Measurements from ENCODE around the gene PRPH.
"Not testable (repeated sequence)": the region's sequence is repeated elsewhere in the genome, so short reads cannot be mapped to it uniquely, and the experiment has no call there.

The PRPH gene

DNA sequence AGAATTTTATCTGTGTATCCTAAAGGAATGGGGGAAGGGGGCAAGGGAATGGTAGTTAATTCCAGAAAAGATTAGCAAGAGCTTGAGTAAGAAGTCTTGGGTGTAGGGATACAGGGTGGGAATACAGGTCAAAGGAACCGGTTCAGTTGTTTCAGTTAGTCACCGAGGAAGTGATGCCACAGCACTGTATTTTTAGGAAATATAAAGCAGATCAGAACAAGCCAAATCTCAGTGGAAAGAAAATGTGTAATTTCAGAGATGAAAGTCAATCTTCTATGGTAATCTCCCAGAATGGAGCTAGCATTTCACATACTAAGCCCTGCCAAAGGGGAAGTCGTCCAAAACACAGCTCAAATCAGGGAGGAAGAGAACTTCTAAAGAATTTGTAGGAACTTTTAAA lies 34.8 kb upstream of the PRPH start:
- no peak overlapping the region for H3K9ac ChIP-seq (ENCODE audit: insufficient read length, low read depth)
- H3K36me3 ChIP-seq (ENCODE audit: insufficient read depth, insufficient read length, low read length) = peaks cover 1% of the 10 kb centered on the region
- H3K9me3 ChIP-seq (ENCODE audit: insufficient read depth, low read length) = no peaks in the 10 kb centered on the region
- TF ChIP-seq SUZ12 (IDR thresholded peaks at IDR 0.05; ENCODE audit: extremely low read depth, insufficient read depth, insufficient read length) = no peak
- no peak for DNase-seq (ENCODE audit: low read depth, low spot score)
- no peak overlapping the region for H3K4me3 ChIP-seq (ENCODE audit: insufficient read length, low read depth)
- H3K27me3 ChIP-seq (ENCODE audit: insufficient read depth, insufficient read length) = no peaks in the 10 kb centered on the region
- no peaks in the 10 kb centered on the region for H3K4me1 ChIP-seq (ENCODE audit: insufficient read depth, insufficient read length)

DNA sequence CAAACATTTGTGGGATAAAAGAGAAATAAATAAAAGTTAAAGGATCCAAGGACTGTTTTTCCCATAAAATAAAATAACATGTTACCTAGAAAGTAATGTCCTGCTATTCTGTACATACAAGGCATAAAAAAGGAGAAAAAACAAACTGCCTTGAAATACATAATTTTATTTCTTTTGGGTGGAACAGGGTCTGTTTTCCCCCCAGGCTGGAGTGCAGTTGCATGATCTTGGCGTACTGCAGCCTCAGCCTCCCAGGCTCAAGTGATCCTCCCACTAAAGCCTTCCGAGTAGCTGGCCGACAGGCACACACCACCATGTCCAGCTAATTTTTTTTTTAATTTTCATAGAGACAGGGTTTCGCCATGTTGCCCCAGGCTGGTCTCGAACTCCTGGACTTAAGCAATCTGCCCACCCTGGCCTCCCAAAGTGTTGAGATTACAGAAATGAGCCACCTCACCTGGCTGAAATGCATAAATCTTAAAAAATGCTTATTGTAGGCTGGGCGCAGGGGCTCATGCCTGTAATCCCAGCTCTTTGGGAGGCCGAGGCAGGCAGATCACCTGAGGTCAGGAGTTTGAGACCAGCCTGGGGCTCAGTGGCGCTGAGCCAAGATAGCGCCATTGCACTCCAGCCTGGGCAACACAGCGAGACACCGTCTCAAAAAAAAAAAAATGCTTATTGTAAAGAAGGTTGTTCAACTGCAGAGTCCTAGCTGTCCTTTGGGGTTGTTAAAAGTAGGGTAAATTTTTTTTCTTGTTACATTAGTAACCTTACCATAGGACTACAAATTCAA lies 34.2 kb upstream of the PRPH start:
- H3K4me1 ChIP-seq (ENCODE audit: insufficient read depth, insufficient read length) = no peaks in the 10 kb centered on the region

DNA sequence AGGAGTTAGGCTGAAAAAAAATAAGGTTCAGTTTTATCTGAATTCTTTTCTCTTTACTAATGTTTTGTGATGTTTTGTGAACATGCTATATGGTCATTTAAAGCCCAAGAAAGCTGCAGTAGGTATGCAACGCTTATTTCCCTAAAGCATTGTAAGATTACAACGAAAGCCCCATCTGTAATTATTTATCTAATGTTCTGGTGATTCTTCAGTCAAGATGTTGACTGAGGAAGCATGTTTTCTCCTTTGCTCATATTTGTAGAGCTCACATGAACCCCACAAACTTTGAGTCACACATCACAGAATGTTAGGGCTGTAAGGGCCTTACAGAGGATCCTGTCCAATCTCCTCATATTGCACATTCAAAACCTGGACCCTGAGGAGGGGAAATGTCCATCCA lies 33.2 kb upstream of the PRPH start:
- Histone ChIP-seq H3K36me3 (ENCODE audit: insufficient read depth, insufficient read length, low read length) (peaks cover 16% of the 10 kb centered on the region), H3K4me1 (ENCODE audit: insufficient read depth, insufficient read length) (no peaks in the 10 kb centered on the region), H3K9me3 (ENCODE audit: insufficient read depth, low read length) (no peaks in the 10 kb centered on the region), H3K27me3 (ENCODE audit: insufficient read depth, insufficient read length) (no peaks in the 10 kb centered on the region), H3K4me3 (ENCODE audit: insufficient read length, low read depth) (no peak overlapping the region), H3K9ac (ENCODE audit: insufficient read length, low read depth) (no peak overlapping the region)
- no peak for DNase-seq (ENCODE audit: low read depth, low spot score)
- no peak for TF ChIP-seq SUZ12 (IDR thresholded peaks at IDR 0.05; ENCODE audit: extremely low read depth, insufficient read depth, insufficient read length)
- no peak for TF ChIP-seq YY1 (IDR thresholded peaks at IDR 0.05; ENCODE audit: insufficient read depth, insufficient read length)
- TF ChIP-seq ZNF274 (IDR thresholded peaks at IDR 0.05; ENCODE audit: low read depth, low read length) = no peak

More for the DNA sequence above, 34.2 kb upstream of the PRPH start:
- no peak for DNase-seq (ENCODE audit: low read depth, low spot score)
- H3K36me3 ChIP-seq (ENCODE audit: insufficient read depth, insufficient read length, low read length) = peaks cover 7% of the 10 kb centered on the region
- no peak for TF ChIP-seq SUZ12 (IDR thresholded peaks at IDR 0.05; ENCODE audit: extremely low read depth, insufficient read depth, insufficient read length)
- TF ChIP-seq YY1 (IDR thresholded peaks at IDR 0.05; ENCODE audit: insufficient read depth, insufficient read length) = no peak
- no peak for TF ChIP-seq ZNF274 (IDR thresholded peaks at IDR 0.05; ENCODE audit: low read depth, low read length)
- H3K9ac ChIP-seq (ENCODE audit: insufficient read length, low read depth) = no peak overlapping the region
- no peak overlapping the region for H3K4me3 ChIP-seq (ENCODE audit: insufficient read length, low read depth)
- H3K9me3 ChIP-seq (ENCODE audit: insufficient read depth, low read length) = no peaks in the 10 kb centered on the region
- no peaks in the 10 kb centered on the region for H3K27me3 ChIP-seq (ENCODE audit: insufficient read depth, insufficient read length)

DNA sequence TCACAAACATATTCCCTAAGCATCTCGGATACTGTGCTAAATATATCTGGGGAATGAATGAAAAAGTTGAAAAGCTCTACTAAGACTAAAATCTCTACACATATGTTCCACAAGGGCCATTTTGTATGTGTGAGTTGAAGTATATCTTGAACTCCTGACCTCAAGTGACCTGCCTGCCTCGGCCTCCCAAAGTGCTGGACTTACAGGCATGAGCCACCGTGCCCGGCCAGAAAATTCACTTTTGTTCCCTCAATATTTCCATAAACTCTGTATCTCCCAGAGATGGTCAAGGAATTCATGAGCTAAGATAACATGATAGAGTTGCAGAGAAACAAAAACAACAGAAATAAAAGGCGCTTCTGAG lies 31.6 kb upstream of the PRPH start:
- Histone ChIP-seq H3K4me1 (ENCODE audit: insufficient read depth, insufficient read length) (no peaks in the 10 kb centered on the region), H3K36me3 (ENCODE audit: insufficient read depth, insufficient read length, low read length) (peaks cover 30% of the 10 kb centered on the region), H3K27me3 (ENCODE audit: insufficient read depth, insufficient read length) (no peaks in the 10 kb centered on the region), H3K4me3 (ENCODE audit: insufficient read length, low read depth) (peak overlapping the region; percentile 16), H3K9ac (ENCODE audit: insufficient read length, low read depth) (peak overlapping the region; percentile 59), H3K9me3 (ENCODE audit: insufficient read depth, low read length) (no peaks in the 10 kb centered on the region)
- no peak for TF ChIP-seq ZNF274 (IDR thresholded peaks at IDR 0.05; ENCODE audit: low read depth, low read length)
- DNase-seq (ENCODE audit: low read depth, low spot score) = no peak

DNA sequence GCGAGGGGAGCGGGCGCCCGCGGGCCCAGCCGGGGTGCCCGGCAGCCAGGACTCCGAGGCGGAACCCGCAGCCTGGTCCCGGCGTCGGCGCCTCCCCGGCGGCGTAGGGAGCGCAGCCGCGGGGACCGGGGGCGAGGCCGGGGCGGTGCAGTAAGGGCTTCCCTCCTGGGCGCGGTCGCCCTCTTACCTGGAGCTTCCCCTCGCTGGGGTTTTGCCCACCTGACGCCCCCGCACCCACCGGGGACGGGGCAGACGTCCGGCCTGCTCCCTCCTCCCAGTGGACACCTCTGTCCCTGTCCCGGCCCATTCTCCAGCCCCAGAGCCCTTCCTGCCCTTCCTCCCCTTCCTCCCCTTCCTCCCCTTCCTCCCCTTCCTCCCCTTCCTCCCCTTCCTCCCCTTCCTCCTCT lies 30.5 kb upstream of the PRPH start:
- DNase-seq (ENCODE audit: low read depth, low spot score) = no peak
- H3K4me1 ChIP-seq (ENCODE audit: insufficient read depth, insufficient read length) = no peaks in the 10 kb centered on the region
- no peaks in the 10 kb centered on the region for H3K9me3 ChIP-seq (ENCODE audit: insufficient read depth, low read length)
- H3K36me3 ChIP-seq (ENCODE audit: insufficient read depth, insufficient read length, low read length) = peaks cover 41% of the 10 kb centered on the region
- peak overlapping the region; percentile 79 for H3K4me3 ChIP-seq (ENCODE audit: insufficient read length, low read depth)
- H3K27me3 ChIP-seq (ENCODE audit: insufficient read depth, insufficient read length) = no peaks in the 10 kb centered on the region
- TF ChIP-seq ZNF274 (IDR thresholded peaks at IDR 0.05; ENCODE audit: low read depth, low read length) = no peak
- TF ChIP-seq SUZ12 (IDR thresholded peaks at IDR 0.05; ENCODE audit: extremely low read depth, insufficient read depth, insufficient read length) = no peak
- TF ChIP-seq YY1 (IDR thresholded peaks at IDR 0.05; ENCODE audit: insufficient read depth, insufficient read length) = no peak
- H3K9ac ChIP-seq (ENCODE audit: insufficient read length, low read depth) = peak overlapping the region; percentile 94

DNA sequence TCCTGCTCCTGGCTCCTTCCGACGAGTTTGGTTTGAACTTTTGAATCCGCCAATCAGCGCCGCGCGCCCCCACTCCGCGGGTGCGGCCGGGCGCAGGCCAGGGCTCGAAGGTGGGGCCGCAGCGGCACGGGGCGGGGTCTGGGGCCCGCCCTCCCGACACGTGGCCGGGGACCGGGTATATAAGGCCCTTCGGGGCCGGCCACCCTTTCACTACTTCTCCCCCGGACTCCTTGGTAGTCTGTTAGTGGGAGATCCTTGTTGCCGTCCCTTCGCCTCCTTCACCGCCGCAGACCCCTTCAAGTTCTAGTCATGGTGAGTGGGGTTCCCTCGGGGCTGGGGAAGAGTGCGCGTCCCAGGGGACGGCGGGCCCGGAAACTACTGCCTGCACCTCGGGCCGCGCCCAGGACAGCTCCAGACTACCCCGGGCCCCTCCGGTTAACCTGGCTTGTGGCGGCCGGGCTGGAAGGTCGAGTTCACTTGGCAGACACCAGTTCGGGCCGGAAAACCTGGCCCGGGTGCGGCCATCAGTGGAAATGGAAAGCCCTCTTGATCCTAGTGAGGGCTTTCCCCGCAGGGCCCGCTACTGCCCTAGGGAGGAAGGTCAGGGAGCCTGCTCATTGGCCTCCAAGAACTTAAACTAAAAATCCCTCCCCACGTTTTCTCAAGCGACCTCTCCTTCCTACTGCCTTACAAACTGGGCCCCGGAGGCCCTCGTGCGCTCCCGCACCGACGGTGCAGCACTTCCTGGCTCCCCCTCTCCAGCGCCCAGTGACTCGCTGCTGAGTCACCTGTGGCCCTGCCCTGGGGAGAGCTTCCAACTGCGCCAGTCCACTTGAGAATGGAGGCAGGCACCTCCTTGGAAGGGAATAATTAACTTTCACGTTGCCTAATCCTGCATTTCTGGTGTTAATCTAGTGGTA lies 29.8 kb upstream of the PRPH start, which contains the start of gene TUBA1C:
Gene TUBA1C (plus strand): TSS at position 210 of the 920 bp plus-strand sequence. CDS start 100 bp downstream, at position 310.
- H3K9me3 ChIP-seq (ENCODE audit: insufficient read depth, low read length) = no peaks in the 10 kb centered on the region
- peak within 1 kb of the TSS; percentile 100 for H3K9ac ChIP-seq (ENCODE audit: insufficient read length, low read depth)
- peaks cover 2% of the 10 kb centered on the region for H3K4me1 ChIP-seq (ENCODE audit: insufficient read depth, insufficient read length)
- DNase-seq (ENCODE audit: low read depth, low spot score) = peak; percentile 92
- TF ChIP-seq SUZ12 (IDR thresholded peaks at IDR 0.05; ENCODE audit: extremely low read depth, insufficient read depth, insufficient read length) (no peak), ZNF274 (IDR thresholded peaks at IDR 0.05; ENCODE audit: low read depth, low read length) (no peak), YY1 (IDR thresholded peaks at IDR 0.05; ENCODE audit: insufficient read depth, insufficient read length) (no peak)
- peaks cover 47% of the 10 kb centered on the region for H3K36me3 ChIP-seq (ENCODE audit: insufficient read depth, insufficient read length, low read length)
- peak within 1 kb of the TSS; percentile 99 for H3K4me3 ChIP-seq (ENCODE audit: insufficient read length, low read depth)
- no peaks in the 10 kb centered on the region for H3K27me3 ChIP-seq (ENCODE audit: insufficient read depth, insufficient read length)

DNA sequence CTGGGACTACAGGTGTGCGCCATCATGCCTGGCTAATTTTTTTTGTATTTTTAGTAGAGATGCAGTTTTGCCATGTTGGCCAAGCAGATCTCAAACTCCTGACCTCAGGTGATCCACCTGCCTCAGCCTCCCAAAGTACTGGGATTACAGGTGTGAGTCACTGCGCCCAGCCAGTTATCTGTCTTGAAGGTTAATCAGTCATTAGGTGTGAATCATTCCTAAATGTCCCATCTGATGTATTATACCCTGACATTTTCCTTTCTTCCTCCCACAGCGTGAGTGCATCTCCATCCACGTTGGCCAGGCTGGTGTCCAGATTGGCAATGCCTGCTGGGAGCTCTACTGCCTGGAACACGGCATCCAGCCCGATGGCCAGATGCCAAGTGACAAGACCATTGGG lies 25.8 kb upstream of the PRPH start:
- H3K36me3 ChIP-seq (ENCODE audit: insufficient read depth, insufficient read length, low read length) = peaks cover 83% of the 10 kb centered on the region
- H3K4me3 ChIP-seq (ENCODE audit: insufficient read length, low read depth); H3K9me3 ChIP-seq (ENCODE audit: insufficient read depth, low read length); DNase-seq (ENCODE audit: low read depth, low spot score); H3K9ac ChIP-seq (ENCODE audit: insufficient read length, low read depth); H3K27me3 ChIP-seq (ENCODE audit: insufficient read depth, insufficient read length); H3K4me1 ChIP-seq (ENCODE audit: insufficient read depth, insufficient read length): not testable (repeated sequence)

Measured in NT2/D1 (cell line).